A673 (cell line): ENCODE data around the gene RASSF4. TPM values are rescaled to one million over a fixed set of nuclear protein-coding genes. Genes with fewer than 3 reads are reported as not detected.

ENCODE experiments used
- BruUV-seq: library from RNA; stranded (reverse); fragments of 400-500 nt; replicated peaks from 2 replicates; lab custom pipeline; 2021; lab: Mats Ljungman, UMichigan
- CTCF ChIA-PET: fragments of 300-600 bp; sonication (Branson Sonifier 250); formaldehyde crosslinking; loops from one replicate; lab custom pipeline; 2022; ENCODE audit warnings: antibody characterized with exemption; lab: Charles Lee
- POLR2A ChIA-PET: fragments of 300-600 bp; sonication (Branson Sonifier 250); formaldehyde crosslinking; loops from one replicate; lab custom pipeline; 2022; ENCODE audit warnings: antibody characterized with exemption; ENCODE audit not compliant: low non-redundant PET; lab: Charles Lee
- DNase-seq: peaks from one replicate; pipeline ENCODE4 v3.0.0-alpha.2; 2015; ENCODE audit warnings: low spot score
- H3K27ac ChIP-seq: fragments of 200-600 bp; sonication (generic); 2 replicates; pipeline ENCODE4 v1.5.1; 2016; ENCODE audit warnings: mixed run types, low read depth, mild to moderate bottlenecking, mixed read lengths, antibody characterized with exemption, low read length; ENCODE audit not compliant: poor library complexity, severe bottlenecking
- H3K27me3 ChIP-seq: fragments of 200-600 bp; sonication (generic); replicated peaks from 2 replicates; pipeline ENCODE4 v1.6.1; 2017; ENCODE audit warnings: mixed run types, low read depth, mild to moderate bottlenecking, mixed read lengths, antibody characterized with exemption, low read length; ENCODE audit not compliant: insufficient read depth, poor library complexity
- H3K36me3 ChIP-seq: fragments of 200-600 bp; sonication (generic); 2 replicates; pipeline ENCODE4 v1.6.1; 2016; ENCODE audit warnings: mixed run types, mild to moderate bottlenecking, mixed read lengths, antibody characterized with exemption, low read length; ENCODE audit not compliant: insufficient read depth, poor library complexity, severe bottlenecking
- H3K4me1 ChIP-seq: fragments of 200-600 bp; sonication (generic); 2 replicates; pipeline ENCODE4 v1.6.1; 2017; ENCODE audit warnings: mixed run types, mild to moderate bottlenecking, mixed read lengths, antibody characterized with exemption, low read length; ENCODE audit not compliant: insufficient read depth, poor library complexity, severe bottlenecking
- H3K4me3 ChIP-seq: fragments of 200-600 bp; sonication (generic); 2 replicates; pipeline ENCODE4 v1.5.1; 2016; ENCODE audit warnings: low read depth, mixed run types, mild to moderate bottlenecking, mixed read lengths, low read length; ENCODE audit not compliant: poor library complexity, severe bottlenecking
- H3K9me3 ChIP-seq: fragments of 200-600 bp; sonication (generic); 2 replicates; pipeline ENCODE4 v1.6.1; 2016; ENCODE audit warnings: mixed run types, low read depth, mild to moderate bottlenecking, mixed read lengths, antibody characterized with exemption, low read length; ENCODE audit not compliant: poor library complexity, severe bottlenecking
- CTCF ChIP-seq: fragments of 300-800, 200-600 bp; sonication (generic); conservative IDR thresholded peaks from 2 replicates; pipeline ENCODE4 v1.5.1; 2017; ENCODE audit warnings: low read depth, mild to moderate bottlenecking, antibody characterized with exemption, low read length, moderate library complexity, mixed read lengths
- EZH2 ChIP-seq: fragments of 200-600 bp; sonication (generic); IDR thresholded peaks from 2 replicates; pipeline ENCODE4 v1.6.1; 2017; ENCODE audit warnings: borderline replicate concordance, low read depth, mild to moderate bottlenecking, mixed read lengths, antibody characterized with exemption, low read length; ENCODE audit not compliant: poor library complexity, severe bottlenecking
- intact Hi-C: fragments of 100-400 bp; cut with micrococcal nuclease; formaldehyde crosslinking; loops from one replicate; pipeline ENCODE4 v1.10.0; 2022; ENCODE audit not compliant: unreplicated experiment
- total RNA-seq: library from RNA; stranded (reverse); gene quantifications from 2 replicates; pipeline ENCODE4 v1.2.3, GENCODE V29; 2021

RASSF4 gene
- total RNA-seq, 1 experiment from 2014 or later, result 0.71 TPM

GRCh38 chr10:44993226-44993921, 33.8 kb downstream of the RASSF4 start:
- Histone ChIP-seq H3K9me3 (no peaks in the 10 kb centered on the region), H3K36me3 (no peaks in the 10 kb centered on the region), H3K4me1 (no peaks in the 10 kb centered on the region), H3K27ac (no peak overlapping the region), H3K4me3 (no peak overlapping the region), H3K27me3 (no peaks in the 10 kb centered on the region)
- CTCF ChIA-PET, result no interaction called here
- POLR2A ChIA-PET, result no interaction called here
- DNase-seq, result no peak
- TF ChIP-seq CTCF (no peak), EZH2 (no peak)
- intact Hi-C loops, result loop anchor here (5.0 kb wide), 1 partner anchor 61 kb away; no protein-coding TSS in a partner anchor
- BruUV-seq, result no TSS peak

DNA sequence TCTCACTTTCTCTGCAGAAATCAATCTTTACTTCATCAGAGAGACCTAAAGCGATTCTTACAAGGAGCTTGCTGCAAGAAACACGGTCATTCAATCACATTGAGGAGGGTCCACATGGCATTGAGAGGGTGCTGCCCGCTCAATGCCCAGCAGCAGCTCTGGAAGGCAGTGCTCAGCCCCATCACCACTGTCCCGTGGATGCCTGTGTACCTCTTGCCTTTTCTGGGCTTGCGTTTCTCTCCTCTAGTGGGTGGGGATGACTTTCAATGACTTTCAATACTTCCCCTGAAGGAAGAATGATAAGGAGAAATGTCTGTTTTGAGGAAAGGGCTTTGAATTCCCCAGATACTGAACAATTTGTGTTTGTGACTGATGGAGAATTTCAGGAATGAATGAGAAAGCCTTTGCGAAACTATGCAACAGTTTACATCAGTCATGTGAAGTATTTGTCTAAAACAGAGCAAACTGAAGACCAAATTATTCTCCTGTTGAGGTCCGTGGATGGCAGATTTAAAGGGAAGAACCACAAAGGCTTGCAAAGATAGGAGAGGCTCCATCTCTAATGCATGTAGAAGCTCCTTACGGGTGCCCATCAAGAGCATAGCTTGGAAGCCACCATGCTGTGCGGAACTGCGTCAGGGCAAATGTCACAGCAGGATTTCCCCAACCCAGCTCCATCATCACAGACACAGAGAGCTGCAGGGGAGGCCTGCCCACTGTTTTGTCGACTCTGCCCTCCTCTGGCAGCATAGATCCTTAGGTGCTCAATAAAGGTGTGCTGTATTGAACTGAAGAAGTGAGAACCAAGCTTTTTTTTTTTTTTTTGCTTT, 34.5 kb downstream of the RASSF4 start:
- no peaks in the 10 kb centered on the region for H3K27me3 ChIP-seq
- CTCF ChIA-PET, result no interaction called here
- POLR2A ChIA-PET, result no interaction called here
- no peaks in the 10 kb centered on the region for H3K36me3 ChIP-seq
- BruUV-seq, result no TSS peak
- no peak for DNase-seq
- no peaks in the 10 kb centered on the region for H3K4me1 ChIP-seq
- H3K27ac ChIP-seq, result no peak overlapping the region
- TF ChIP-seq CTCF, result no peak
- TF ChIP-seq EZH2, result no peak
- intact Hi-C loops, result loop anchor here (5.0 kb wide), 1 partner anchor 62 kb away; no protein-coding TSS in a partner anchor
- no peak overlapping the region for H3K4me3 ChIP-seq
- no peaks in the 10 kb centered on the region for H3K9me3 ChIP-seq

- intact Hi-C loops, result loop anchor here (5.0 kb wide), 1 partner anchor 63 kb away; no protein-coding TSS in a partner anchor
- no peak for DNase-seq
- TF ChIP-seq CTCF (no peak), EZH2 (no peak)
- H3K27me3 ChIP-seq, result no peaks in the 10 kb centered on the region
- H3K4me1 ChIP-seq, result no peaks in the 10 kb centered on the region
- no peak overlapping the region for H3K4me3 ChIP-seq
- no peaks in the 10 kb centered on the region for H3K36me3 ChIP-seq
- no TSS peak for BruUV-seq
- ChIA-PET POLR2A (no interaction called here), CTCF (no interaction called here)
- H3K9me3 ChIP-seq, result no peaks in the 10 kb centered on the region
- H3K27ac ChIP-seq, result no peak overlapping the region
Observed at GRCh38 chr10:44994752-44995530, 35.3 kb downstream of the RASSF4 start.
